NCI-H2029 treated with DMSO at 0.1 percent for 48 hours (cell line): Measurements from ENCODE around the gene BOK.
"Not testable (repeated sequence)": the region's sequence is repeated elsewhere in the genome, so short reads cannot be mapped to it uniquely, and the experiment has no call there.

Source experiments
- DNase-seq: peaks from one replicate; lab custom pipeline; 2025; lab: John Stamatoyannopoulos, UW

The BOK gene, protein sequence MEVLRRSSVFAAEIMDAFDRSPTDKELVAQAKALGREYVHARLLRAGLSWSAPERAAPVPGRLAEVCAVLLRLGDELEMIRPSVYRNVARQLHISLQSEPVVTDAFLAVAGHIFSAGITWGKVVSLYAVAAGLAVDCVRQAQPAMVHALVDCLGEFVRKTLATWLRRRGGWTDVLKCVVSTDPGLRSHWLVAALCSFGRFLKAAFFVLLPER

DNA sequence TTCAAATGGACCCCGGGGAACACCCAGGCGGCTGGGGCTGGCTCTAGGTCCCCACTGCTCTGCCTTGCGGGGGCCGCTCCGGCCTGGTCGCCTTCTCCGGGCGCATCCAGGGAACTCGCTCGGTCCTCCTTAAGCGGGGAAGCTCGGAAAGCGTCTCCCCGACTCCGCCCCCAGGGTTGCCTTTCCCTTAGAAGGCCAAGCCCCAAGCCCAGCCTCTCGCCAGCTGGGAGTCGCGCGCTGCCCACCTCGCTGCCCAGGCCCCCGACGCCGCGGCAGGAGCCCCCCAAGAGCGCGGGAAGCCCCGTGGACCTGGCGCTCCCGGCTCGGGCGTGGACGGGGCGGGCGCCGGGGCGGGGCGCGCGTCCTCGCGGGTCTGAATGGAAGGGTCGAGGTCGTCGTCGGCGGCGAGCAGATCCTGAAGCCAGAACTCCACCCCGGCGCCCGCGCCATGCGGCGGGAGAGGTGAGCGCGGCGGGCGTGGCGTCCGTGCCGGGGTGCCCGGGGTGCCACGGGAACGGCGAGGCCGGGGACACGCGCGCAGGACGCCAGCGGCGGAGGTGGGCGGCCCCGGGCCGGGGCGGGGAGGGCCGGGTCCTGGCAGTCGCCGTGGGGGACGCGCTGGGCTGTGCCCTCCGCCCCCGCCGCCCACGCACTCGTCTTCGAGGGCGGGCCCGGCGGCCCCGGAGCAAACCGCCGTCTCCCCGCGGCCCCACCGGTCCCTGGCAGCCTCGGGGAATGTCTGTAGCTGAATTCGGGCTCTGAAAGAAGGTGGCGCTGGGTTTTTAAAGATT is at the start of gene BOK:
TSS of gene BOK (plus strand) at position 214 of the 791 bp plus-strand sequence. CDS start 739 bp downstream, outside the sequence.
- DNase-seq: no peak

DNA sequence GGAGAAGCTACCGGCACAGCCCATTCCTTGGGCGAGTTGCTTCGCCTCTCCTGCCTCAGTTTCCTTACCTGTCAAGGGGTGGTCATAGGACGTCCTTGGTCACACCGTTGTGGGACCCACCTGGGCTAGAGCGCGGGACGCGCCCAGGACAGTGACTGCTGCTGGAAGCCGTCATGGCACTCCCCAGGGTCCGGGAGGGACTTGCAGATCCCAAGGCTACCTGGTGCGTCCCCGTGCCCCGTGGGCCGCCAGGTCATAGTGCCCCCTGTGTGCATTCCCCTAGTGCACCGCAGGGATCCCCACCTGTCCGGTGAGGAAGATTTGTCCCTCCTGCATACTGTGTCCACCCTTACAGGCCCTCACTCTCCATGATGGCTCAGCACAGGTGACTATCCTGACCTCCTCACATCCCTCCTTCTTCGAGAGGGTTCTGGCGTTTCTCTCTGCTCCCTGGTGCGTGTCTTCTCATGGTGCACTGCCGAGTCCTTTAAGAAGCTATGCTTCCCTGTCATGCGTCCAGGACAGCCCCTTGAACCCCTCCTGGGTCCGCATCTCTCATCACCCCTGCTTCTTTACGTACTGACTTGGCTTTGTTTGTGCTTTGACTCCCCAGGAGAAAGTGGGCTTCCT is 49.3 kb upstream of the BOK start:
- DNase-seq: no peak

DNA sequence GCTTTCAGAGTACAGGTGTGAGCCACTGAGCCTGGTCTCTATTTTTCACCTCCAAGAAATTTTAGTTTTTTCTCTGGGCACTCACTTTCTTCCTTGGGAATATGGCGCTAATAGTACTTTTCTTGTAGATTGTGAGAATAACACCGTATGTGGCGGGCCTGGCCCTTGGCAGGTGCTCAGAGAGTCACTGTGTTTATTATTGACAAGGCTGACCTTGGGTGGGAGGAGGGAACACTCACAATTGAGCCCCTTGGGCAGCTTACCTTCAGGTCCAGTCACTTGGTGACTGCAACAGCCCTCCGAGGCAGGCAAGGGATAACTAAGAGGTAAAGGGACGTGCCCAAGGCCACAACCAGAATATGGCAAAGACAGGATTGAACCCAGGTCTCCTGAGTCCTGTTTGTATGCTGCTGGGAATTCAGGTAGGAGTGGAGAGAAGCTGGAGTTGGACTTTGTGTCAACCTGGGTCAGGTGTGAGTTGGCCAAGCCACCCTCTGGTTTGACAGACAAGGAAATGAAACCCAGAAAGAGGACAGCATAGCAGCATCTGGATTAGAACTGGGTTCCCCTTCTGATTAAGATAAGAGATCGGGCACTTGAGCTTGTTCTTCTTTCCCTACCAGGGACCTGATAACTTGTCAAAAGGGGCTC is 47.3 kb upstream of the BOK start:
- no peak for DNase-seq

DNA sequence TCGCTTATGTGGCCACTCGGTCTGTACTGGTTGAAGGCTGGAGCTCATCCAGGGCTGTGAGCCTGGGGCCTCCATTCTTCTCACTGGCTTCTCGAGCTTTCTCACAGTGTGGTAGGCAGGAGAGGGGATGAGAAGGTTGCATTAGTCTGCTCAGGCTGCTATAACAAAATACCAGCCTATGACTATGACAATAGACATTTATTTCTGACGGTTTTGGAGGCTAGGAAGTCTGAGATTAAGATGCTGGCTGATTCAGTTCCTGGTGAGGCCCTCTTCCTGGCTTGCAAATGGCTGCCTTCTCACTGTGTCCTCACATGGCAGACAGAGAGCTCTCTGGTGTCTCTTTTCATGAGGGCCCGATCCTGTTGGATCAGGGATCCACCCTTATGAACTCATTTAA is 44.0 kb upstream of the BOK start:
- no peak for DNase-seq

DNA sequence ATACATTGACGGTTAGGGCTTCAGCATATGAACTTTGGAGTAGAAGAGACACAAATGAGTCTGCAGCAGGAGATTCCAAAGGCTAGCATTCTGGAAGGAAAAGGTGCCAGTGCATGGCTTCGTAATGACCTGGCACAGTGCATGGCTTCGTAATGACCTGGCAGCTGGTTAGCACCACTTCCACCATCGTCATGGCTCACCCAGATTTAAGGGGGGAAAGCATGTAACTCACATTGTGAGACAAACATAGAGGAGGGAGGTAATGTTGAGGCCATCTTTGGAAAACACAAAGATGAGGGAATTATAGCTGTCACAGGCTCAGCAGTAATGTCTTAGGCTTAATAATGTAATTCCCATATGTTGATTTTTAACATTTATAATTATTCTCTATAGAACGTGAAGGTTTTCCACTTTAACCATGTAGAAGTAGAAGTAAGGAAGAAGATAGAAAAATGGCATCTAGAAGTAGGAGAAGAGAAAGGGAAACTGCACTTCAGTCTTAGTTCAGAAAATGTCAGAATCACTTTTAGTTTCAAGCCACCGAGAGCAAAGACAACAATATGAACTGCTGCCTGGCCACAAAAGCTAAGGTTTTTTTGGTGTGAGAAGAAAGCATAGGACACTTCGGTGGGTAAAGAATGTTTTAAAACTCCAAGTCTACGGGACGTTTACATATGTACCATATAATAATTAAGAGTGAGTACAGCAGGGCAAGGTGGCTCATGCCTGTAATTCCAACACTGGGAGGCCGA is 43.4 kb upstream of the BOK start:
- no peak for DNase-seq

DNA sequence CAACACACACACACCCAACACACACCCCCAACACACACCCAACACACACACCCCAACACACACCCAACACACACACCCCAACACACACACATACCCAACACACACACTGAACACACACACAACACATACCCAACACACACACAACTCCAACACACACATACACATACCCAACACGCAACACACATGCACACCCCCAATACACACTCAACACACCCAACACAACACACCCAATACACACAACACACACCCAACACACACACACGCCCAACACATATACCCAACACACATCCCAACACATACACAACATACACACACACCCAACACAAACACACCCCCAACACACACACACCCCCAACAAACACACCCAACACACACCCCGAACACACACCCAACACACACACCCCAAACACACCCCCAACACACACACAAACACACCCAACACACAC is 42.0 kb upstream of the BOK start:
- DNase-seq: no peak

DNA sequence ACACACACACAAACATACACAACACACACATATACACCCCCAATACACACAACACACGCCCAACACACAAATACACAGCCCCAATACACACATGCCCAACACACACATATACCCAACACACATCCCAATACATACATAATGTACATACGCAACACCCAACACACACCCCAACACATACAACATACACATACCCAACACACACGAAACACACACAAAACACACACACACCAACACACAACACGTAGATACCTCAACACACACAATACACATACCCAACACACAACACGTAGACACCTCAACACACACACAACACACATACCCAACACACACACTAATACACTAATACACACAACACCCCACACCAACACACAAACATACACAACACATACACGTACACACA is 41.2 kb upstream of the BOK start:
- no peak for DNase-seq

DNA sequence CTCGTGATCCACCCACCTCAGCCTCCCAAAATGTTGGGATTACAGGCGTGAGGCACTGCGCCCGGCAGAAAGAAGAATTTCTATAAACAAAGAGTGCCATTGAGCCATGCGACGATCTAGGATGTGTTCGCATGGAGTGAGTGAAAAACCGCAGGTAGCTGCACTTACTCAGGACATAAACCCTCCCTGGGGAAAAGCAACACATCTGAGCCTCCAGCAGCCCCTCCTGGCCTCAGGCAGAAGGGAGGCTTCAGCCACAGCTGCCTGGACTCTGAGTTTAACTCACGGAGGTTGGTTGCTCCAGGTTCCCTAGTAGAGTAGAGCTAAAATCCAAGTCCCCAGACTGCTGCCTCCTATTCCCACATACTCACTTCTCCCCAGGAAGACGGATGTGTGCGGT is 38.9 kb upstream of the BOK start:
- no peak for DNase-seq

DNA sequence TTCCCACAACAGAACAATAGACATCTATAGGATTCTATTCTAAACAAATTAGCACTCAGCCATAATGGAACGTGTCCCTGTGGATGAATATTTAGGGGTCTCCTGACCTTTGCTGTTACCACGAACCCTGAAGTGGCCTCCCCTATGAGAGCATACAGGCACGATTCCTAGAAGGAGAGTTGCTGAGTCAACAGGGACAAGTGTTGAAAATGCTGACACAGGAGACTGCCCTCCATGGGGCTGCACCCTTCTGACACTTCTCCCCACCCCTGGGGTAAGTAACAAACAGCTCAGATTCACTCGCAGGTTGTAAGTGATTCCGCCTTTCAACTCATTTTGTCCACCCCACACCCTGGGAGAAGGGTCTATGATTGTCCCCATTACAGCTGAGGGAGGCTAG is 36.1 kb upstream of the BOK start:
- no peak for DNase-seq

DNA sequence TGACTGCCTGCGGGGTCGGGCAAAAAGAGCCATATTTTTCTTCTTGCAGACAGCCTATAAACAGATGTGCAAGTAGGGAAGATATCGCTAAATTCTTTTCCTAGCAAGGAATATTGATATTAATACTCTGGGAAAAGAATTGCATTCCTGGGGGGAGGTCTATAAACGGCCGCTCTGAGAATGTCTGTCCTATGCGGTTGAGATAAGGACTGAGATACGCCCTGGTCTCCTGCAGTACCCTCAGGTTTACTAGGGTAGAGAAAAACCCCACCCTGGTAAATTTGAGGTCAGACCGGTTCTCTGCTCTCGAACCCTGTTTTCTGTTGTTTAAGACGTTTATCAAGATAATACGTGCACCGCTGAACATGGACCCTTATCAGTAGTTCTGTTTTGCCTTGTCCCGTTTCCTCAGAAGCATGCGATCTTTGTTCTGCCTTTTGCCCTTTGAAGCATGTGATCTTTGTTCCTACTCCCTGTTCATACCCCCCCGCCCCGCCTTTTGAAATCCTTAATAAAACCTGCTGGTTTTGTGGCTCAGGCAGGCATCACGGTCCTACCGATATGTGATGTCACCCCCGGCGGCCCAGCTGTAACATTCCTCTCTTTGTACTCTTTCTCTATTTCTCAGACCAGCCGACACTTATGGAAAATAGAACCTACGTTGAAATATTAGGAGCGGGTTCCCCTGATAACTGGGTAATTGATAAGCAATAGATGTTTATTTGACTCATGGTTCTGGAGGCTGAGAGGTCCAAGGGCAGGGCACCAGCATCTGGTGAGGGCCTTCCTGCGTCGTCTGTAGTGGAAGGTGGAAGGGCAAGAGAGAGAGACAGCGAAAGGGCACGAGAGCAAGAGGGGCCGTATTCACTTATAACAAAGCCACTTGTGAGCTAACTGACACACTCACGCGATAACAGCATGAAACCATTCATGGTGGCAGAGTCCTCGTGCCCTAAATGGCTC is 32.4 kb upstream of the BOK start:
- not testable (repeated sequence) for DNase-seq

DNA sequence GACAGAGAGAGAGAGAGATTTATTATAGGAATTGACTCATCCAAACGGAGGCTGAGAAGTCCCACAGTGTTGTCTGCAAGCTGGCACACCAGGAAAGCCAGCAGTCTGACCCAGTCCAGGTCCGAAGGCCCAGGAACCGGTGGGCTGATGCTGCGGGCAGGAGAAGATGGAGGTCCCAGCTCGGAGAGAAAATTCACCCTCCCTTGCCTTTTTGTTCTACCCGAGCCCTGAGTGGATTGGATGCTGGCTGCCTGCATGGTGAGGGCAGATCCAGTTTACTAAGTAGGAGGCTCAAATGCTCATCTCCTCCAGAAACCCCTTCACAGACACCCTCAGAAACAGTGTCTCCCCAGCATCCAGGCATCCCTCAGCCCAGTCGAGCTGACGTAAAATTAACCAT is 28.0 kb upstream of the BOK start:
- DNase-seq: no peak

DNA sequence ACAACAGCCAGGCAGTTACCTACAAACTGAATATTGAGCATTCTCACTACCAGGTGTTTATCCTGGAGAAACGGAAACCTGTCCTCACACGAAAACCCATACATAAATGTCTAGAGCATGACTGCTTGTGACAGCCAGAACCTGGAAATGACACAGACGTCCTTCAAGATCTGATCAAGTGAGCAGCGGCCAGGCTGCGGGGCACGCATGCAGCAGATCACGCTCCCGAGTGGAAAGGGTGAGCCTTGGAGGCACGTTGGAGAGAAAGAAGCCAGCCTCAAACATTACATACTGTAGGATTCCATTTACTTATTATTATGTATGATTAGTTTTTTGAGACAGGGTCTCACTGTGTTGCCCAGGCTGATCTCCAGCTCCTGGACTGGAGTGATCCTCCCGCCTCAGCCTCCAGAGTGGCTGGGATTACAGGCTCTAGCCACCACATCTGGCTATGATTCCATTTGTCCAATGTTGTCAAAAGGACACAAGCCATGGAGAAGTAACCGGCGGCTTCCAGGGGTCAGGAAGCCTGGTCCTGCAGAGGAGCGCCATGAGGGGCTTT is 27.3 kb upstream of the BOK start:
- DNase-seq: no peak

DNA sequence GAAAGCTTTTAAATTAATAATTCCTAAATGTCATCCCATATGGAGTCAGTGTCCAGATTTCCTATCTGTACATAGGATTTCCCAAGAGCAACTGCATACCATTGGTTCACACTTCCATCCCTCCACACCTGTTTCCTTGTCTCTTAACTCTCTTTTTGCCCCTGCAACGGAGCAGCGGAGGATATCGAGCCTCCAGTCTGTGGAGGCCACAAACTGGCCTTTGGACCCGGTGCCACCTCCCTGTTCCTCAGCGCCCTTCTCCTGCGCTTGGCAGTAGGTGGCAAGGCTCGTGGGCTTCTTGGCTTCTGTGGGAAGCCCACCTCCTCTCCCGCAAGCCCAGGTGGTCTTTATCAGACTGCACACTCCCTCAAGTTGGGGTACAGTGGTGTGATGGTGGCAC is 26.4 kb upstream of the BOK start:
- DNase-seq: no peak

DNA sequence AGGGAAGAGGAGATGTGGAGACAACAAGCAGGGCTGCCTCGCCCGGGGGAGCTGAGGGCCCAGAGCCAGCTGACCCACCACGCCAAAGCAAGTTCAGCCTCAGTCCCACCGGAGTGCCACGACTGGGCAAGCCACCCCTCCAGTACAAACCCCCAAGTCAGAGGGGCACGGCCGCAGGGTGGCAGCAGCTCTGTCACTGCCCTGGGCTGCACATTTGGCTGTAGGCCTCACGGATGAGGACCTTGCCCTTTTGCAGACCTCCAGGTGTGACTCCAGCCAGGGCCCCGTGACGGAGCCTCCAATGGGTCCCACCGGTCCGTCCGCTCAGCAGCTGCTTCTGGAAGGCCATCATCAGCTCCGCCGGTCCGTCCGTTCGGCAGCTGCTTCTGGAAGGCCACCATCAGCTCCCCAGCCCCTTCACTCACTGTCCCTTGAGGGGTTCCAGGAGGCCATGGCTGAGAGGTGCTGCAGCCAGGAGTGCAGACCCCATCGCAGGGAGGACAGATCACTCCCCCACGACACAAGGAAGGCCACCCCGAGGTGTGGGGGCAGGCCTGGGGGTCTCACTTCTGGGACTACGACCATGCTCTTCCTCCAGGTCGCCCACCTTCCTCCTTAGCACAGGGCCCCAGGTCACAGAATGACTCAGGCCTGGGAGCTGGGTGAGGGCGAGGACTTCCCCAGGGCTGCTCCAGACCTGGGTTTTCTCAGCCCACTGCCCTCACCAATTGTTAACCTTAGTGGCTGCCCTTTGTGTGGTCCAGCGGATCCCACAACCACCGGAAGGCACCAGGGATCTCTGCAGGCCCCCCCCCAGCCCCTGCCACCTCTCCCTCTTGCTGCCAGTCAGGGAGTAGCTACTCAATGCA is 25.6 kb upstream of the BOK start:
- no peak for DNase-seq

DNA sequence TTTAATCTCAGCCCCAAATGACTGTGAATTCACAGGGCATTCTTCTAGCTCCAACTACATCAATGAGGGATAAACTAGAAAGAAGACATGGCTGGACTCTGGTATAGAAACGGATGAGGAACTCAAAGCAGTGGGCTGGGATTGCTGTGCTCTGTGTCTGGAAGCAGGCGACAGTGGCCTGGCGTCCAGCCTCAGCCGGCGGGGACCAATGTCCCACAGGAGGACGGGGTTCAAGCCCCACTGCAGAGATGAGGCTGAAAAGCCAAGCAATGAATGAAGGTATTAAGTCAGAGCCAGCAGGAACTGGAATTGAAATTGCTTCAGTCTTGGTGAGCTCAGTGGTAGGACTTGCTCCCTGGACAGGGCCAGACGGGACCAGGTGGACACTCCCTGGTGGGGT is 24.3 kb upstream of the BOK start:
- DNase-seq: no peak

DNA sequence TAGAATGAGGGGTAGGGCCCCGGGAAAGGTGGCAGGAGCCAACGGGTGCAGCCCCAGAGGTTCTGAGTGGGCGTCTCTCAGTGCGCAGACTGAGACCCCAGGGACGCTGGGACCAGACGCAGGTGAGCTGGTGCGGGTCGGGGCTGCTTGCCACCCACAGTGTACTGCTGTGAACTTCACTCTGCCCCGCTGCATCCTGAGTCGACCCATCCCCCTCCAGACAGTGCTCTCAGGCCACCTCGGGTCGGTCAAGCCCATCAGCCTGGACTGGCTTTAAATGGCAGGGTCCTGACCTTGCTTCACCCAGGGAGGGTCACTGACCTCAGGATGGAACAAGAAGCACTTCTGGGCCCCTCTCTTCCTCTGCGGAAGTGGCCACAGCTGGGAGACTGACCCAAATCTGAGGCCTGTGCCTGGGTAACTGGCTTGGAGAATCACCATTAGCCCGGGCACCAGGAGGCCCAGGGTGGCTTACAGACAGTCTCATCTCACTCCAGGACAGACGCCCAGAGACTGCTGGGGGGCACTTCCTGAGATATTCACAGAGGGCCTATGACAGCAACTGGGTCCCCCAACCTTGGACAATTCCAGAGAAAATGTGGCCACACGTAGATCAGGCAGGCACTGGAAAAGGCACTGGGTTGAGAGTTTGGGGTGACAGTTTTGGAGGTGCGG is 23.7 kb upstream of the BOK start:
- no peak for DNase-seq

DNA sequence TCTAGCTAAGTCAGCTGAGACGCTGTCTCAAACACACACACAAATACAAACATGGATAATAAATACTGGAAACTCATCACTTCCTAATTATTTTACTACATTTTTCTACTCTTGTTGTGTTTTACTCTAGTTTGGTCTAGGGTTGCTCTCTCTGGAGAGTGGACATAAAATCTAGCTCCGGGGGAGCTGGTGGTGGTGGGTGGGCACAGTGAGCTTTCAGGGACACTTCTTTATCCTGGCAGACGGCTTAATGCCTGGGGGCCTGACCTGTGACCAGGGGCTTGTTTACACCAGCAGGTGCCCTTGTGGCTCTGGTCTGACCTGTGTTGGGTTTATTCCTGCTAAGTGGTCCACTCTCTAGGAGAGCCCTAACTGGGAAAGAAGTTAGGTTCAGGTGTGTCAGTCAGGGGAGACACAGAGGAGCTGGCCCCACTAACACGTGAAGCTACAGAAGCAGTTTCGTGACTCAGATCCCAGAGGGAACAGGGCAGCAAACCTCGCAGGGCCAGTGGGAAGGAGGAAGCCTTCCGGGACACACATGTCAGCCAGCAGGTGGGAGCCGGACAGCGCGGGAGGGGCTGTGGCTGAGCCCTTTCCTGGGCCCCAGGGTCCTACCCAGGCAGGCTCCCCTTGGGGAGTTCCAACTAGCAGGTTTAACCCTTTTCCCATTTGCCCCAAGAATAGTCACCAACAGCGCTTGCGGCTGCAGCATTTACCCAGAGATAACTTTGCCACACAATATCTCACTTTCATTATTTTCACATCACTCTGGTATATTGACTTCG is 22.5 kb upstream of the BOK start:
- no peak for DNase-seq
